Ovary (tissue), 9 donors: ENCODE measurements around the gene PRPSAP1. TPM values are rescaled to one million over a fixed set of nuclear protein-coding genes. Genes with fewer than 3 reads are reported as not detected.

ENCODE experiments used
- DNase-seq, 5 donors: peaks; one replicate each; pipeline ENCODE4 v3.0.0-alpha.2; 2019 to 2020
- H3K27ac ChIP-seq, 2 donors: fragments of 200-600 bp; one replicate each; pipeline versions ENCODE4 v1.5.1 to v1.8.0; 2019 to 2022
- H3K27me3 ChIP-seq: fragments of 200-600 bp; one replicate; pipeline ENCODE4 v1.8.0; 2022
- H3K36me3 ChIP-seq: fragments of 200-600 bp; sonication (generic); one replicate; pipeline ENCODE4 v1.5.1; 2019
- H3K4me1 ChIP-seq: one replicate; pipeline ENCODE4 v1.8.1; 2013; ENCODE audit warnings: mild to moderate bottlenecking, moderate library complexity; ENCODE audit not compliant: insufficient read depth
- H3K4me3 ChIP-seq: fragments of 200-600 bp; sonication (generic); one replicate; pipeline ENCODE4 v1.5.1; 2017
- H3K9me3 ChIP-seq, 2 donors: fragments of 200-600 bp in 1 of 2; sonication (generic) in 1 of 2; one replicate each; pipeline versions ENCODE4 v1.5.1 to v1.8.1; 2013 to 2019; ENCODE audit warnings: mild to moderate bottlenecking in 1 of 2, moderate library complexity in 1 of 2
- CTCF ChIP-seq, 3 donors: fragments of 450-650 bp in 2 of 3; fragments of 200-600 bp in 1 of 3; IDR thresholded peaks; one replicate each; pipeline versions ENCODE4 v1.5.1 to v1.8.0; 2016 to 2022; ENCODE audit warnings: antibody characterized with exemption in 3 of 3, mild to moderate bottlenecking in 1 of 3
- EP300 ChIP-seq: sonication (generic); formaldehyde crosslinking; IDR thresholded peaks from one replicate; pipeline ENCODE4 v1.6.1; 2017; ENCODE audit warnings: antibody characterized with exemption
- POLR2A ChIP-seq: fragments of 450-650 bp; IDR thresholded peaks from one replicate; pipeline ENCODE4 v1.6.1; 2017; ENCODE audit warnings: antibody characterized with exemption, mild to moderate bottlenecking, moderate library complexity
- WGBS, 3 donors: extraction: QIAGEN DNeasy Blood & Tissue Kit in 1 of 3; methylation state at CpG; one replicate each; pipeline versions ENCODE4 v1.1.5 to v1.1.7; 2013 to 2017; 5-methylcytosine and 5-hydroxymethylcytosine counted together
- intact Hi-C, 4 donors: fragments of 100-400 bp; cut with DNase I; formaldehyde crosslinking; loops; one replicate each; pipeline versions ENCODE4 v1.11.0 to v1.15.1; 2022 to 2023
- polyA plus RNA-seq, 2 donors: library from polyadenylated mRNA; stranded (reverse); fragments of 200-250 nt in 1 of 2; fragments of 350-450 nt in 1 of 2; fragmentation: Illumina TruSeq in 1 of 2; extraction: RNeasy Lipid Tissue Mini Kit (QIAGEN cat#74804) in 1 of 2; gene quantifications; one replicate each; pipeline ENCODE4 v1.2.3, GENCODE V29; 2013 to 2014
- total RNA-seq, 7 donors: library from RNA; depleted of rRNA in 2 of 7; stranded (reverse); fragments of >200 nt in 2 of 7; fragmentation: NEBNext Ultra II Directional in 3 of 7; extraction: Animal tissue kit (Norgen Biotek cat#: 25700) in 3 of 7; gene quantifications; one replicate each; pipeline versions ENCODE4 v1.1.0 to v1.2.4, GENCODE V29; 2016 to 2023
- donor health status: DM: no; HTN: no; CAD: no; lungs with moderate emphysema.
- donor health status: DM: no; HTN: no; CAD: no.
- donor health status: Bipolar disorder and iron deficiency.
- donor health status: DM: yes; HTN: yes; CAD: no.
- donor health status: DM: no; HTN: no; CAD: no.
- donor health status: DM: yes; HTN: yes; CAD: no.

Gene PRPSAP1
- total and polyA plus RNA-seq, 9 donors, result 26.1 to 57.9 (median 44.5) TPM

DNA sequence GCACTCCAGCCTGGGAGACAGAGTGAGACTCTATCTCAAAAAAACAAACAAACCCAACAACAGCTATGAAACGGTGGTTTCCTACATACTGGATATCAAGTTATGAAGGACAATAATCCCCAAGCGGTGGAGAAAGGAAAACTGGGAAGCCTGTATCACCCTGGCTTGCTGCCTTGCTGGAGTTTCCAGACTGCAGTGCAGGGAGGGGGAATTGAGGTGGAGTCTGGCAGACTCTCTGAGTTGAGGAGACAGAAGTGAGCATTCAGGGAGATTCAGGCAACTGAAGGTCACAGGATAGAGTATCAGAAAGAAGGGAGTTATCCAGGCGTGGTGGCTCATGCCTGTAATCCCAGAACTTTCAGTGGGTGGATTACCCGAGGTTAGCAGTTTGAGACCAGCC is 57.5 kb downstream of the PRPSAP1 start:
- H3K4me1 ChIP-seq, result no peaks in the 10 kb centered on the region
- no peaks in the 10 kb centered on the region for H3K9me3 ChIP-seq
- DNase-seq, result peak in 2 of 5 donors; percentile 36 to 41
- no peaks in the 10 kb centered on the region for H3K36me3 ChIP-seq
- intact Hi-C loops, result loop anchor here in 1 of 4 donors (5.0 kb wide), 1 partner anchor 174 kb away; no protein-coding TSS in a partner anchor
- WGBS, 3 donors, result 5 to 16% (median 12%) methylated on average over 4 of the region's 4 CpGs
- no peak overlapping the region for H3K4me3 ChIP-seq
- no peaks in the 10 kb centered on the region for H3K27me3 ChIP-seq
- no peak overlapping the region for H3K27ac ChIP-seq
- no peak for TF ChIP-seq POLR2A
- TF ChIP-seq CTCF (IDR thresholded peaks at IDR 0.05), result peak in 1 of 3 donors; percentile 19

GRCh38 chr17:76293106-76293505 is 60.6 kb downstream of the PRPSAP1 start:
- Histone ChIP-seq H3K4me3 (no peak overlapping the region), H3K4me1 (no peaks in the 10 kb centered on the region), H3K36me3 (no peaks in the 10 kb centered on the region), H3K27ac (no peak overlapping the region), H3K9me3 (no peaks in the 10 kb centered on the region), H3K27me3 (no peaks in the 10 kb centered on the region)
- intact Hi-C loops, result no loop called here
- DNase-seq, result no peak
- 80 to 94% (median 80%) methylated on average over 7 of the region's 7 CpGs for WGBS, 3 donors
- TF ChIP-seq POLR2A (no peak), EP300 (no peak), CTCF (IDR thresholded peaks at IDR 0.05) (no peak)

GRCh38 chr17:76292567-76292966 is 61.1 kb downstream of the PRPSAP1 start:
- whole genome bisulfite sequencing, 3 donors, result 95 to 98% (median 97%) methylated on average over 4 of the region's 4 CpGs
- no peak for TF ChIP-seq CTCF (IDR thresholded peaks at IDR 0.05)
- TF ChIP-seq POLR2A, result no peak
- no peak for TF ChIP-seq EP300
- intact Hi-C loops, result no loop called here

GRCh38 chr17:76281573-76282371 is 71.9 kb downstream of the PRPSAP1 start:
- WGBS, 3 donors, result 62 to 79% (median 68%) methylated on average over 22 to 23 of the region's 23 CpGs
- DNase-seq, result peak in 1 of 5 donors; percentile 49
- intact Hi-C loops, result loop anchor here in 1 of 4 donors (2.0 kb wide), 1 partner anchor 159 kb away; no protein-coding TSS in a partner anchor
- Histone ChIP-seq H3K36me3 (no peaks in the 10 kb centered on the region), H3K27ac (no peak overlapping the region), H3K27me3 (no peaks in the 10 kb centered on the region), H3K4me3 (no peak overlapping the region), H3K9me3 (no peaks in the 10 kb centered on the region), H3K4me1 (peaks cover 1% of the 10 kb centered on the region)
- TF ChIP-seq CTCF (IDR thresholded peaks at IDR 0.05) (no peak), EP300 (no peak), POLR2A (no peak)

More at GRCh38 chr17:76292567-76292966, 61.1 kb downstream of the PRPSAP1 start:
- Histone ChIP-seq H3K27ac (no peak overlapping the region), H3K27me3 (no peaks in the 10 kb centered on the region), H3K9me3 (no peaks in the 10 kb centered on the region), H3K4me1 (no peaks in the 10 kb centered on the region), H3K4me3 (no peak overlapping the region), H3K36me3 (no peaks in the 10 kb centered on the region)
- no peak for DNase-seq
